ENCODE results near the gene SORL1.
"Not testable (repeated sequence)": the region's sequence is repeated elsewhere in the genome, so short reads cannot be mapped to it uniquely, and the experiment has no call there.

SORL1 gene

GRCh38 chr11:121451986-121452608 is at the start of gene SORL1:
Gene SORL1, plus strand, starts transcription at chr11:121452314. Its CDS starts 18 bp downstream, at chr11:121452332.
- DNase-seq (ENCODE audit: low spot score), result peak; percentile 67

- no peak for DNase-seq (ENCODE audit: low spot score)
Observed at GRCh38 chr11:121405646-121406045, 46.5 kb upstream of the SORL1 start.

GRCh38 chr11:121406291-121406690 is 45.8 kb upstream of the SORL1 start:
- no peak for DNase-seq (ENCODE audit: low spot score)

- no peak for DNase-seq (ENCODE audit: low spot score)
Observed at GRCh38 chr11:121408830-121409229, 43.3 kb upstream of the SORL1 start.

GRCh38 chr11:121410041-121410440 is 42.1 kb upstream of the SORL1 start:
- DNase-seq (ENCODE audit: low spot score), result not testable (repeated sequence)

- DNase-seq (ENCODE audit: low spot score), result not testable (repeated sequence)
Observed at GRCh38 chr11:121411330-121411729, 40.8 kb upstream of the SORL1 start.

GRCh38 chr11:121412000-121412587 is 40.0 kb upstream of the SORL1 start:
- DNase-seq (ENCODE audit: low spot score), result no peak

- DNase-seq (ENCODE audit: low spot score), result no peak
Observed at GRCh38 chr11:121412711-121413415, 39.3 kb upstream of the SORL1 start.

- no peak for DNase-seq (ENCODE audit: low spot score)
Observed at GRCh38 chr11:121414141-121414913, 37.8 kb upstream of the SORL1 start.

GRCh38 chr11:121415856-121416255 is 36.3 kb upstream of the SORL1 start:
- DNase-seq (ENCODE audit: low spot score), result no peak

GRCh38 chr11:121417055-121417551 is 35.0 kb upstream of the SORL1 start:
- DNase-seq (ENCODE audit: low spot score), result peak; percentile 54

- no peak for DNase-seq (ENCODE audit: low spot score)
Observed at GRCh38 chr11:121417607-121418006, 34.5 kb upstream of the SORL1 start.

- DNase-seq (ENCODE audit: low spot score), result peak; percentile 42
Observed at GRCh38 chr11:121418625-121419114, 33.4 kb upstream of the SORL1 start.

GRCh38 chr11:121419836-121420235 is 32.3 kb upstream of the SORL1 start:
- DNase-seq (ENCODE audit: low spot score), result no peak

- DNase-seq (ENCODE audit: low spot score), result no peak
Observed at GRCh38 chr11:121420398-121420797, 31.7 kb upstream of the SORL1 start.

GRCh38 chr11:121421149-121421901 is 30.8 kb upstream of the SORL1 start:
- no peak for DNase-seq (ENCODE audit: low spot score)

GRCh38 chr11:121422675-121423074 is 29.4 kb upstream of the SORL1 start:
- no peak for DNase-seq (ENCODE audit: low spot score)

GRCh38 chr11:121425828-121426227 is 26.3 kb upstream of the SORL1 start:
- no peak for DNase-seq (ENCODE audit: low spot score)

- DNase-seq (ENCODE audit: low spot score), result no peak
Observed at GRCh38 chr11:121426476-121427399, 25.4 kb upstream of the SORL1 start.

GRCh38 chr11:121427400-121427744 is 24.7 kb upstream of the SORL1 start:
- DNase-seq (ENCODE audit: low spot score), result no peak

Measured in activated CD4-positive, alpha-beta T cell treated with anti-CD3 and anti-CD28 coated beads, Interleukin-2, Interleukin-4, amounts not matched to agents 100 ng/mL and 50 ng/mL, durations not matched to agents 16 hours and 8 hours (primary cell).